Stimulated activated CD4-positive, alpha-beta T cell treated with anti-CD3 and anti-CD28 coated beads, Interleukin-15, amount 100 ng/mL, for 48 hours (primary cell): ENCODE measurements around the gene OR52B6.
"Not testable (repeated sequence)": the region's sequence is repeated elsewhere in the genome, so short reads cannot be mapped to it uniquely, and the experiment has no call there.

ENCODE experiments used
- DNase-seq, 2 donors: peaks; one replicate each; pipeline ENCODE4 v3.0.0-alpha.2; 2020; ENCODE audit warnings: low read depth in 2 of 2

OR52B6 gene

GRCh38 chr11:5580577-5580976 is at the start of gene OR52B6:
Gene OR52B6, plus strand, starts transcription at chr11:5580877. Its CDS starts 0 bp downstream, at chr11:5580877.
- no peak for DNase-seq

GRCh38 chr11:5531053-5531831 is 49.4 kb upstream of the OR52B6 start:
- DNase-seq, result no peak

GRCh38 chr11:5534046-5534445 is 46.6 kb upstream of the OR52B6 start:
- DNase-seq, result no peak

- no peak for DNase-seq
Observed at GRCh38 chr11:5536482-5536881, 44.2 kb upstream of the OR52B6 start.

GRCh38 chr11:5541427-5541826 is 39.2 kb upstream of the OR52B6 start:
- no peak for DNase-seq

- DNase-seq, result no peak
Observed at GRCh38 chr11:5546457-5546856, 34.2 kb upstream of the OR52B6 start.

- DNase-seq, result no peak
Observed at GRCh38 chr11:5547982-5548381, 32.7 kb upstream of the OR52B6 start.

- DNase-seq, result no peak
Observed at GRCh38 chr11:5548440-5548839, 32.2 kb upstream of the OR52B6 start, which contains the start of gene OR52H1. Gene OR52H1, minus strand, starts transcription at chr11:5548540. Its CDS starts 3,035 bp downstream, at chr11:5545505.

- DNase-seq, result no peak
Observed at GRCh38 chr11:5550440-5551095, 30.1 kb upstream of the OR52B6 start.

- no peak for DNase-seq
Observed at GRCh38 chr11:5553343-5553742, 27.3 kb upstream of the OR52B6 start.

GRCh38 chr11:5556596-5557188 is 24.0 kb upstream of the OR52B6 start:
- no peak for DNase-seq

- no peak for DNase-seq
Observed at GRCh38 chr11:5557751-5558150, 22.9 kb upstream of the OR52B6 start.

- no peak for DNase-seq
Observed at GRCh38 chr11:5564259-5565019, 16.2 kb upstream of the OR52B6 start.

- no peak for DNase-seq
Observed at GRCh38 chr11:5574654-5575053, 6.0 kb upstream of the OR52B6 start.

- DNase-seq, result no peak
Observed at GRCh38 chr11:5575152-5575551, 5.5 kb upstream of the OR52B6 start.

GRCh38 chr11:5577101-5577500 is 3.6 kb upstream of the OR52B6 start:
- no peak for DNase-seq

GRCh38 chr11:5581014-5581413 is 337 bp downstream of the OR52B6 start:
- DNase-seq, result no peak

- not testable (repeated sequence) for DNase-seq
Observed at GRCh38 chr11:5584458-5584857, 3.8 kb downstream of the OR52B6 start.

- DNase-seq, result not testable (repeated sequence)
Observed at GRCh38 chr11:5589906-5590305, 9.2 kb downstream of the OR52B6 start.

- no peak for DNase-seq
Observed at GRCh38 chr11:5591613-5592012, 10.9 kb downstream of the OR52B6 start.

- no peak for DNase-seq
Observed at GRCh38 chr11:5592615-5593014, 11.9 kb downstream of the OR52B6 start.

- no peak for DNase-seq
Observed at GRCh38 chr11:5593146-5593545, 12.5 kb downstream of the OR52B6 start.
